Thyroid gland (tissue), 4 donors: Measurements from ENCODE around the gene NUP188. TPM values are rescaled to one million over a fixed set of nuclear protein-coding genes. Genes with fewer than 3 reads are reported as not detected.

Experiments used
- DNase-seq, 2 donors: peaks; one replicate each; pipeline ENCODE4 v3.0.0-alpha.2; 2019
- H3K27ac ChIP-seq, 3 donors: fragments of 200-600 bp; sonication (generic); 1 replicate in 2 of 3; 2 replicates in 1 of 3; pipeline ENCODE4 v1.5.1; 2016 to 2019; ENCODE audit warnings: mild to moderate bottlenecking in 1 of 3, moderate library complexity in 1 of 3
- H3K27me3 ChIP-seq: fragments of 200-600 bp; sonication (generic); one replicate; pipeline ENCODE4 v1.5.1; 2019
- H3K36me3 ChIP-seq, 2 donors: fragments of 200-600 bp; sonication (generic); one replicate each; pipeline ENCODE4 v1.5.1; 2016 to 2019
- H3K4me1 ChIP-seq, 2 donors: fragments of 200-600 bp; sonication (generic); one replicate each; pipeline ENCODE4 v1.5.1; 2017 to 2019
- H3K4me3 ChIP-seq, 3 donors: fragments of 200-600 bp; sonication (generic); replicated peaks in 1 of 3; 1 replicate in 2 of 3; 2 replicates in 1 of 3; pipeline ENCODE4 v1.5.1; 2016; ENCODE audit warnings: mild to moderate bottlenecking in 1 of 3
- H3K9me3 ChIP-seq: fragments of 200-600 bp; sonication (generic); one replicate; pipeline ENCODE4 v1.5.1; 2017
- CTCF ChIP-seq, 6 experiments: fragments of 200-600 bp in 3 of 6; fragments of 450-650 bp in 3 of 6; sonication (generic) in 3 of 6; IDR thresholded peaks; one replicate each; pipeline ENCODE4 v1.5.1; 2016 to 2019; ENCODE audit warnings: antibody characterized with exemption in 6 of 6, mild to moderate bottlenecking in 2 of 6, inconsistent platforms in 1 of 6, moderate library complexity in 1 of 6
- POLR2A ChIP-seq, 2 donors: fragments of 450-650 bp; IDR thresholded peaks; one replicate each; pipeline ENCODE4 v1.6.1; 2017; ENCODE audit warnings: antibody characterized with exemption in 2 of 2, mild to moderate bottlenecking in 2 of 2, moderate library complexity in 1 of 2
- WGBS, 2 donors: methylation state at CpG; one replicate each; pipeline ENCODE4 v1.1.5; 2017; 5-methylcytosine and 5-hydroxymethylcytosine counted together
- intact Hi-C: fragments of 100-400 bp; cut with DNase I; formaldehyde crosslinking; loops from one replicate; pipeline ENCODE4 v1.15.1; 2023
- total RNA-seq, 4 donors: library from RNA; depleted of rRNA; stranded (reverse); fragments of >200 nt; gene quantifications; one replicate each; pipeline ENCODE4 v1.2.3, GENCODE V29; 2016

Gene NUP188
- total RNA-seq, 4 donors from 2014 or later: 27.1 to 78.2 (median 35.8) TPM

DNA sequence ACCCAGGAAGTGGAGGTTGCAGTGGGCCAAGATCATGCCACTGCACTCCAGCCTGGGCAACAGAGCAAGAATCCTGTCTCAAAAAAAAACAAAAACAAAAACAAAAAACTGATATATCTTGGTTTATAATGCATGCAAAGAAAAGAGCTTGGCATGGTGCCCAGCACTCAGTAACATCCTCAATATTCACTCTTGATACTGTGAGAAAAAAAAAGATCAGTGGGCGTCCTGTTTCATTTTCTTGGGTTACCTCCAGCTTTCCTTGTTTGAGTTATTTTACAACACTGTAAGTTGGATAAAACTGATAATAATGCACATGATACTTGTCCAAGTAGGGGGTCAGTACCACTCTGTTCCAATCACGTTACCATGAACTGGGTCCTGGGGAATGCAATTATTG, 18.9 kb upstream of the NUP188 start:
- DNase-seq: no peak
- H3K36me3 ChIP-seq: no peaks in the 10 kb centered on the region
- H3K4me1 ChIP-seq: peaks cover 0 to 5% of the 10 kb centered on the region in 2 donors
- WGBS, 2 donors: 81 to 88% methylated on average over 2 of the region's 2 CpGs
- TF ChIP-seq CTCF (IDR thresholded peaks at IDR 0.05) (no peak), POLR2A (IDR thresholded peaks at IDR 0.05) (no peak)
- H3K27ac ChIP-seq: no peak overlapping the region
- H3K4me3 ChIP-seq: no peak overlapping the region
- intact Hi-C loops: loop anchor here (2.0 kb wide), 1 partner anchor 76 kb away; no protein-coding TSS in a partner anchor
- H3K27me3 ChIP-seq: no peaks in the 10 kb centered on the region
- H3K9me3 ChIP-seq: no peaks in the 10 kb centered on the region

DNA sequence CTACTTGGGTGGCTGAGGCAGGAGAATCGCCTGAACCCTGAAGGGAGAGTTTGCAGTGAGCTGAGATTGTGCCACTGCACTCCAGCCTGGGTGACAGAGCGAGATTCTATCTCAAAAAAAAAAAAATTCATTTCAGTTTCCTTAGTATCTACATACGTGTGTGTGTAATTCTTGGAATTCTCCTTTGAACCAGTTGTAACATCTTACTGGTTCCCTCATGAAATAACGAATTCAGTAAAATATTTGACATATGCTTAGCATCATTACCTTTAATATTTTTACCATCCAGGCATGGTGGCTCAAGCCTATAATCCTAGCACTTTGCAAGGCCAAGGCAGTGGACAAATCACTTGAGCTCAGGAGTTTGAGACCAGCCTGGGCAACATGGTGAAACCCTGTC, 17.9 kb upstream of the NUP188 start:
- no peak for DNase-seq
- no peaks in the 10 kb centered on the region for H3K27me3 ChIP-seq
- TF ChIP-seq CTCF (IDR thresholded peaks at IDR 0.05): no peak
- TF ChIP-seq POLR2A (IDR thresholded peaks at IDR 0.05): no peak
- no peak overlapping the region for H3K4me3 ChIP-seq
- peaks cover 0 to 5% of the 10 kb centered on the region in 2 donors for H3K4me1 ChIP-seq
- no peaks in the 10 kb centered on the region for H3K9me3 ChIP-seq
- 90 to 91% methylated on average over 4 of the region's 4 CpGs for WGBS, 2 donors
- intact Hi-C loops: loop anchor here (2.0 kb wide), 1 partner anchor 77 kb away; no protein-coding TSS in a partner anchor
- peaks cover 0 to 3% of the 10 kb centered on the region in 2 donors for H3K36me3 ChIP-seq
- H3K27ac ChIP-seq: no peak overlapping the region

GRCh38 chr9:128933731-128934130, 13.8 kb upstream of the NUP188 start:
- H3K4me1 ChIP-seq: no peaks in the 10 kb centered on the region
- intact Hi-C loops: no loop called here
- no peaks in the 10 kb centered on the region for H3K27me3 ChIP-seq
- no peak overlapping the region for H3K4me3 ChIP-seq
- H3K9me3 ChIP-seq: no peaks in the 10 kb centered on the region
- peaks cover 0 to 6% of the 10 kb centered on the region in 2 donors for H3K36me3 ChIP-seq
- WGBS, 2 donors: 87 to 92% methylated on average over 5 of the region's 5 CpGs
- TF ChIP-seq CTCF (IDR thresholded peaks at IDR 0.05) (no peak), POLR2A (IDR thresholded peaks at IDR 0.05) (no peak)
- H3K27ac ChIP-seq: no peak overlapping the region
- no peak for DNase-seq

GRCh38 chr9:128936171-128936865, 11.2 kb upstream of the NUP188 start:
- WGBS, 2 donors: 91 to 92% methylated on average over 10 to 11 of the region's 11 CpGs
- peaks cover 0 to 6% of the 10 kb centered on the region in 2 donors for H3K36me3 ChIP-seq
- H3K9me3 ChIP-seq: no peaks in the 10 kb centered on the region
- DNase-seq: no peak
- no peaks in the 10 kb centered on the region for H3K27me3 ChIP-seq
- no peak overlapping the region for H3K27ac ChIP-seq
- H3K4me3 ChIP-seq: no peak overlapping the region
- peaks cover 0 to 9% of the 10 kb centered on the region in 2 donors for H3K4me1 ChIP-seq
- intact Hi-C loops: no loop called here
- TF ChIP-seq POLR2A (IDR thresholded peaks at IDR 0.05) (no peak), CTCF (IDR thresholded peaks at IDR 0.05) (no peak)
